Endothelial cell of umbilical vein (primary cell): ENCODE results near the gene NTSR1. TPM values are rescaled to one million over a fixed set of nuclear protein-coding genes. Genes with fewer than 3 reads are reported as not detected.

Source experiments
- BruUV-seq: library from RNA; stranded (reverse); fragments of 400-500 nt; replicated peaks from 2 replicates; lab custom pipeline; 2021; lab: Mats Ljungman, UMichigan
- CTCF ChIA-PET: fragments of 300-600, 350-600 bp; sonication (Branson Sonifier 250); formaldehyde crosslinking; loops from one replicate; lab custom pipeline; 2021; ENCODE audit warnings: antibody characterized with exemption, inconsistent platforms; lab: Charles Lee
- POLR2A ChIA-PET: fragments of 300-600, 350-600 bp; sonication (Branson Sonifier 250); formaldehyde crosslinking; loops from one replicate; lab custom pipeline; 2021; ENCODE audit warnings: antibody characterized with exemption, inconsistent platforms; lab: Charles Lee
- DNase-seq: peaks from one replicate; pipeline ENCODE4 v3.0.0-alpha.2; 2011; ENCODE audit warnings: low read depth, low spot score
- FAIRE-seq: peaks from 2 replicates; lab custom pipeline; 2011; peaks lifted over from hg19 to GRCh38; lab: Jason Lieb, UNC
- H2AFZ ChIP-seq: 2 replicates; pipeline ENCODE4 v1.6.0; 2012; ENCODE audit warnings: low read depth, low read length, control low read depth, inconsistent platforms
- H3K27ac ChIP-seq: 2 replicates; pipeline ENCODE4 v1.5.1; 2011; ENCODE audit warnings: low read depth, mild to moderate bottlenecking, control low read depth, low read length, moderate library complexity; ENCODE audit not compliant: insufficient read depth
- H3K27me3 ChIP-seq, 2 experiments: 2 replicates each; pipeline versions ENCODE4 v1.6.0 to v1.6.1; 2011; ENCODE audit warnings: low read length in 2 of 2, mixed read lengths in 1 of 2; ENCODE audit not compliant: control insufficient read depth in 2 of 2, insufficient read depth in 2 of 2
- H3K36me3 ChIP-seq, 2 experiments: 2 replicates in 1 of 2; 3 replicates in 1 of 2; pipeline ENCODE4 v1.5.1; 2011; ENCODE audit warnings: low read length in 2 of 2, mild to moderate bottlenecking in 1 of 2, moderate library complexity in 1 of 2; ENCODE audit not compliant: control insufficient read depth in 2 of 2, insufficient read depth in 2 of 2; ENCODE audit errors: extremely low read depth in 1 of 2
- H3K4me1 ChIP-seq: 3 replicates; pipeline ENCODE4 v1.5.1; 2011; ENCODE audit warnings: mild to moderate bottlenecking, low read length; ENCODE audit not compliant: control insufficient read depth, insufficient read depth; ENCODE audit errors: extremely low read depth
- H3K4me2 ChIP-seq: 2 replicates; pipeline ENCODE4 v1.6.1; 2011; ENCODE audit warnings: low read length, control low read depth, mixed read lengths; ENCODE audit not compliant: insufficient read depth
- H3K4me3 ChIP-seq, 3 experiments: fragments of 200-600 bp in 1 of 3; sonication (generic), shearing (Covaris generic) in 1 of 3; replicated peaks in 1 of 3; 2 replicates each; pipeline ENCODE4 v1.5.1; 2011 to 2016; ENCODE audit warnings: control low read depth in 3 of 3, low read length in 3 of 3, mild to moderate bottlenecking in 2 of 3, inconsistent platforms in 1 of 3, low read depth in 1 of 3, moderate library complexity in 1 of 3; ENCODE audit not compliant: insufficient read depth in 1 of 3
- H3K79me2 ChIP-seq: 2 replicates; pipeline ENCODE4 v1.6.0; 2012; ENCODE audit warnings: low read length, inconsistent platforms; ENCODE audit not compliant: control insufficient read depth, insufficient read depth
- H3K9ac ChIP-seq: replicated peaks from 2 replicates; pipeline ENCODE3; 2011; ENCODE audit warnings: low read length, control low read depth; ENCODE audit not compliant: insufficient read depth; ENCODE audit errors: extremely low read depth
- H3K9me1 ChIP-seq: replicated peaks from 3 replicates; pipeline ENCODE4 v1.6.0; 2011; ENCODE audit warnings: mild to moderate bottlenecking, low read length; ENCODE audit not compliant: control insufficient read depth, insufficient read depth; ENCODE audit errors: extremely low read depth
- H3K9me3 ChIP-seq: replicated peaks from 2 replicates; pipeline ENCODE4 v1.5.1; 2012; ENCODE audit warnings: low read length, inconsistent platforms; ENCODE audit not compliant: control insufficient read depth, insufficient read depth
- H4K20me1 ChIP-seq: replicated peaks from 2 replicates; pipeline ENCODE3; 2011; ENCODE audit warnings: mild to moderate bottlenecking, low read length; ENCODE audit not compliant: control insufficient read depth, insufficient read depth; ENCODE audit errors: extremely low read depth
- EZH2 ChIP-seq: IDR thresholded peaks from 2 replicates; pipeline ENCODE4 v1.6.1; 2012; ENCODE audit warnings: borderline replicate concordance, low read depth, mild to moderate bottlenecking, moderate library complexity, low read length, inconsistent platforms; ENCODE audit not compliant: severe bottlenecking
- FOS ChIP-seq: IDR thresholded peaks from 2 replicates; pipeline ENCODE4 v1.6.1; 2011; ENCODE audit warnings: mild to moderate bottlenecking, low read length, moderate library complexity, borderline replicate concordance; ENCODE audit not compliant: insufficient read depth
- GATA2 ChIP-seq: IDR thresholded peaks from 2 replicates; pipeline ENCODE4 v1.7.0; 2011; ENCODE audit warnings: low read depth, mild to moderate bottlenecking, moderate library complexity, mixed read lengths, low read length; ENCODE audit not compliant: insufficient read length, insufficient read depth
- JUN ChIP-seq: IDR thresholded peaks from 2 replicates; pipeline ENCODE4 v1.6.1; 2011; ENCODE audit warnings: borderline replicate concordance, low read depth; ENCODE audit not compliant: insufficient read length, insufficient read depth
- MYC ChIP-seq: IDR thresholded peaks from one replicate; pipeline ENCODE4 v1.6.1; 2011; ENCODE audit warnings: mild to moderate bottlenecking, low read depth, low read length
- POLR2A ChIP-seq: IDR thresholded peaks from 2 replicates; pipeline ENCODE4 v1.6.1; 2012; ENCODE audit warnings: low read depth, mild to moderate bottlenecking, control low read depth, low read length
- POLR2AphosphoS5 ChIP-seq: IDR thresholded peaks from 2 replicates; pipeline ENCODE4 v1.6.1; 2012; ENCODE audit warnings: low read depth, mild to moderate bottlenecking, control low read depth, low read length, moderate library complexity; ENCODE audit not compliant: insufficient read depth
- dilution Hi-C: fragments of 300-500 bp; cut with MboI; formaldehyde crosslinking; loops from one replicate; pipeline ENCODE4 v1.15.0; 2019; ENCODE audit warnings: low sequenced_read_pairs; ENCODE audit not compliant: extremely low pct_ligation_motif_present
- intact Hi-C: fragments of 100-400 bp; cut with micrococcal nuclease; formaldehyde crosslinking; loops from one replicate; pipeline ENCODE4 v1.10.0; 2022
- polyA plus RNA-seq, 4 experiments: library from polyadenylated mRNA; depleted of rRNA in 3 of 4; stranded (reverse) in 3 of 4; unstranded in 1 of 4; fragments of >200 nt; gene quantifications; 2 replicates each; pipeline versions ENCODE4 v1.2.1 to v1.2.3, GENCODE V29; 2011 to 2012; ENCODE audit warnings: missing spikeins in 1 of 4
- total RNA-seq: library from RNA; stranded (reverse); gene quantifications from 2 replicates; pipeline ENCODE4 v1.2.3, GENCODE V29; 2021
- TF ChIP-seq, protein P1 (sequence below), 2 donors: IDR thresholded peaks; 1 replicate in 1 of 2; 2 replicates in 1 of 2; pipeline ENCODE4 v1.5.1; 2011; ENCODE audit warnings: low read length in 2 of 2, mild to moderate bottlenecking in 2 of 2, moderate library complexity in 2 of 2, control low read depth in 1 of 2, inconsistent platforms in 1 of 2, low read depth in 1 of 2; ENCODE audit not compliant: insufficient read depth in 1 of 2; ENCODE audit errors: extremely low read depth in 1 of 2
- TF ChIP-seq, protein P2 (sequence below): IDR thresholded peaks from 2 replicates; pipeline ENCODE4 v1.6.1; 2011; ENCODE audit not compliant: insufficient read depth, insufficient read length

NTSR1 gene
- total and polyA plus RNA-seq, 2 donors (not counting 3 experiments of a cell fraction or from before 2014, with no cell fraction given), result 0.14 to 2.1 TPM

DNA sequence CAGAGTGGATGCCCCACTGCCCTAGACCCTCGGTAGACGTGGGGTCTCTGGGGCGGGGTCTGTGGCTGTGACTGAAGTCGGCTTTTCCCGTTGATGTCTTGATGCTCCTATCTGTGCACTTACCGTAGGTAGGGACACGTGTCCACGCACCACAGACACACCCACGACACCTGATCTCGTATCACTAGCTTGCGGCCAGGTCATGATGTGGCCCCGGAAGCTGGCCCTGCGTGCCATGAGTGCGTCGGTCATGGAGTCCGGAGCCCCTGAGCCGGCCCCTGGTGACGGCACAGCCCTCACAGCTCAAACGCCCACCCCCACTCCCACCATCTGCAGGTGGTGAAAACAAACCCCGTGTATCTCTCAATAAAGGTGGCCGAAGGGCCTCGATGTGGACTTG lies 53.7 kb downstream of the NTSR1 start:
- ChIA-PET POLR2A (no interaction called here), CTCF (no interaction called here)
- Histone ChIP-seq H2AFZ (no peak overlapping the region), H3K9ac (no peak overlapping the region), H3K9me1 (no peaks in the 10 kb centered on the region), H3K4me2 (no peak overlapping the region), H3K9me3 (no peaks in the 10 kb centered on the region), H3K4me3 (no peak overlapping the region), H3K27me3 (peaks cover 0 to 2% of the 10 kb centered on the region in 2 experiments), H3K4me1 (no peaks in the 10 kb centered on the region), H4K20me1 (no peaks in the 10 kb centered on the region), H3K79me2 (no peaks in the 10 kb centered on the region), H3K36me3 (no peaks in the 10 kb centered on the region), H3K27ac (no peak overlapping the region)
- dilution Hi-C loops (no loop called here), intact Hi-C loops (no loop called here)
- BruUV-seq, result no TSS peak
- TF ChIP-seq POLR2AphosphoS5, result no peak
- TF ChIP-seq, protein P1, sequence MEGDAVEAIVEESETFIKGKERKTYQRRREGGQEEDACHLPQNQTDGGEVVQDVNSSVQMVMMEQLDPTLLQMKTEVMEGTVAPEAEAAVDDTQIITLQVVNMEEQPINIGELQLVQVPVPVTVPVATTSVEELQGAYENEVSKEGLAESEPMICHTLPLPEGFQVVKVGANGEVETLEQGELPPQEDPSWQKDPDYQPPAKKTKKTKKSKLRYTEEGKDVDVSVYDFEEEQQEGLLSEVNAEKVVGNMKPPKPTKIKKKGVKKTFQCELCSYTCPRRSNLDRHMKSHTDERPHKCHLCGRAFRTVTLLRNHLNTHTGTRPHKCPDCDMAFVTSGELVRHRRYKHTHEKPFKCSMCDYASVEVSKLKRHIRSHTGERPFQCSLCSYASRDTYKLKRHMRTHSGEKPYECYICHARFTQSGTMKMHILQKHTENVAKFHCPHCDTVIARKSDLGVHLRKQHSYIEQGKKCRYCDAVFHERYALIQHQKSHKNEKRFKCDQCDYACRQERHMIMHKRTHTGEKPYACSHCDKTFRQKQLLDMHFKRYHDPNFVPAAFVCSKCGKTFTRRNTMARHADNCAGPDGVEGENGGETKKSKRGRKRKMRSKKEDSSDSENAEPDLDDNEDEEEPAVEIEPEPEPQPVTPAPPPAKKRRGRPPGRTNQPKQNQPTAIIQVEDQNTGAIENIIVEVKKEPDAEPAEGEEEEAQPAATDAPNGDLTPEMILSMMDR (IDR thresholded peaks at IDR 0.05; ENCODE audit: extremely low read depth in 1 of 2, insufficient read depth in 1 of 2, low read depth in 1 of 2, low read length in 2 of 2), result no peak
- no peak for TF ChIP-seq EZH2
- no peak for TF ChIP-seq POLR2A
- TF ChIP-seq JUN, result no peak
- no peak for TF ChIP-seq GATA2
- TF ChIP-seq, protein P2, sequence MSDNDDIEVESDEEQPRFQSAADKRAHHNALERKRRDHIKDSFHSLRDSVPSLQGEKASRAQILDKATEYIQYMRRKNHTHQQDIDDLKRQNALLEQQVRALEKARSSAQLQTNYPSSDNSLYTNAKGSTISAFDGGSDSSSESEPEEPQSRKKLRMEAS, result no peak
- no peak for TF ChIP-seq MYC
- no peak for TF ChIP-seq FOS
- FAIRE-seq (no peak), DNase-seq (no peak)
